ENCODE data around the gene RRBP1. TPM values are rescaled to one million over a fixed set of nuclear protein-coding genes. Genes with fewer than 3 reads are reported as not detected.

Gene RRBP1
- total and polyA plus RNA-seq, 3 donors from 2014 or later: 93.8 to 146 (median 144) TPM

GRCh38 chr20:17630806-17631195 is 51.2 kb downstream of the RRBP1 start:
- Histone ChIP-seq H3K36me3 (ENCODE audit: low read depth, missing control alignments) (no peaks in the 10 kb centered on the region), H3K27ac (no peak overlapping the region), H3K9me3 (no peaks in the 10 kb centered on the region), H3K4me3 (no peak overlapping the region), H3K27me3 (no peaks in the 10 kb centered on the region), H3K4me1 (peaks cover 23% of the 10 kb centered on the region)
- no peak for TF ChIP-seq POLR2A (IDR thresholded peaks at IDR 0.05)
- TF ChIP-seq CTCF (IDR thresholded peaks at IDR 0.05): no peak
- intact Hi-C loops (cut with DNase I; ENCODE audit: low total_unique reads): no loop called here
- DNase-seq: no peak
- WGBS, 2 donors: 91 to 93% methylated on average over 6 of the region's 6 CpGs

- Histone ChIP-seq H3K36me3 (ENCODE audit: low read depth, missing control alignments) (no peaks in the 10 kb centered on the region), H3K4me3 (no peak overlapping the region), H3K27me3 (no peaks in the 10 kb centered on the region), H3K9me3 (no peaks in the 10 kb centered on the region), H3K27ac (no peak overlapping the region), H3K4me1 (peaks cover 18% of the 10 kb centered on the region)
- 87 to 91% methylated on average over 11 of the region's 11 CpGs for WGBS, 2 donors
- no peak for DNase-seq
- TF ChIP-seq CTCF (IDR thresholded peaks at IDR 0.05): no peak
- TF ChIP-seq POLR2A (IDR thresholded peaks at IDR 0.05): no peak
- intact Hi-C loops (cut with DNase I; ENCODE audit: low total_unique reads): no loop called here
These were observed 51.8 kb downstream of the RRBP1 start for GRCh38 chr20:17630151-17630805.

GRCh38 chr20:17629678-17630089 is 52.4 kb downstream of the RRBP1 start:
- peaks cover 12% of the 10 kb centered on the region for H3K4me1 ChIP-seq
- intact Hi-C loops (cut with DNase I; ENCODE audit: low total_unique reads): no loop called here

GRCh38 chr20:17629025-17629424 is 53.0 kb downstream of the RRBP1 start:
- H3K4me3 ChIP-seq: no peak overlapping the region
- intact Hi-C loops (cut with DNase I; ENCODE audit: low total_unique reads): no loop called here
- no peaks in the 10 kb centered on the region for H3K27me3 ChIP-seq
- TF ChIP-seq POLR2A (IDR thresholded peaks at IDR 0.05) (no peak), CTCF (IDR thresholded peaks at IDR 0.05) (no peak)
- peaks cover 5% of the 10 kb centered on the region for H3K4me1 ChIP-seq
- no peaks in the 10 kb centered on the region for H3K36me3 ChIP-seq (ENCODE audit: low read depth, missing control alignments)
- WGBS, 2 donors: 94 to 100% methylated on average over 1 to 8 of the region's 8 CpGs
- no peak overlapping the region for H3K27ac ChIP-seq
- no peaks in the 10 kb centered on the region for H3K9me3 ChIP-seq
- DNase-seq: no peak

More at GRCh38 chr20:17629678-17630089, 52.4 kb downstream of the RRBP1 start:
- WGBS, 2 donors: 82 to 95% methylated on average over 9 to 21 of the region's 21 CpGs
- Histone ChIP-seq H3K27ac (no peak overlapping the region), H3K9me3 (no peaks in the 10 kb centered on the region), H3K4me3 (no peak overlapping the region), H3K27me3 (no peaks in the 10 kb centered on the region), H3K36me3 (ENCODE audit: low read depth, missing control alignments) (no peaks in the 10 kb centered on the region)
- no peak for DNase-seq
- no peak for TF ChIP-seq CTCF (IDR thresholded peaks at IDR 0.05)
- no peak for TF ChIP-seq POLR2A (IDR thresholded peaks at IDR 0.05)
